Small intestine (tissue), 16 donors: ENCODE measurements around the gene LIMK1. TPM values are rescaled to one million over a fixed set of nuclear protein-coding genes. Genes with fewer than 3 reads are reported as not detected.

Experiments used
- DNase-seq, 2 donors: peaks; one replicate each; pipeline versions ENCODE4 v3.0.0 to v3.0.0-alpha.2; 2013
- FAIRE-seq: peaks from 2 replicates; lab custom pipeline; 2012; peaks lifted over from hg19 to GRCh38; lab: Jason Lieb, UNC
- H3K27ac ChIP-seq, 3 donors: one replicate each; pipeline ENCODE4 v1.5.1; 2013; ENCODE audit warnings: low read length in 2 of 3, mild to moderate bottlenecking in 2 of 3, control low read depth in 1 of 3, inconsistent platforms in 1 of 3, low read depth in 1 of 3, moderate library complexity in 1 of 3
- H3K27me3 ChIP-seq, 3 donors: one replicate each; pipeline ENCODE4 v1.6.1; 2013; ENCODE audit warnings: low read length in 3 of 3, inconsistent platforms in 1 of 3; ENCODE audit not compliant: control insufficient read depth in 3 of 3, insufficient read depth in 3 of 3
- H3K36me3 ChIP-seq, 3 donors: one replicate each; pipeline ENCODE4 v1.6.1; 2013; ENCODE audit warnings: low read length in 3 of 3, inconsistent platforms in 1 of 3, low read depth in 1 of 3, mild to moderate bottlenecking in 1 of 3, moderate library complexity in 1 of 3; ENCODE audit not compliant: control insufficient read depth in 3 of 3, insufficient read depth in 2 of 3
- H3K4me1 ChIP-seq, 3 donors: one replicate each; pipeline ENCODE4 v1.6.1; 2013; ENCODE audit warnings: low read length in 2 of 3, inconsistent platforms in 1 of 3, low read depth in 1 of 3, mild to moderate bottlenecking in 1 of 3, moderate library complexity in 1 of 3; ENCODE audit not compliant: control insufficient read depth in 3 of 3, insufficient read depth in 2 of 3
- H3K4me3 ChIP-seq, 3 donors: one replicate each; pipeline ENCODE4 v1.5.1; 2013; ENCODE audit warnings: low read length in 3 of 3, control low read depth in 1 of 3, inconsistent platforms in 1 of 3, low read depth in 1 of 3, mild to moderate bottlenecking in 1 of 3, moderate library complexity in 1 of 3
- H3K9me3 ChIP-seq, 2 donors: one replicate each; pipeline ENCODE4 v1.6.1; 2013; ENCODE audit warnings: low read depth in 1 of 2, low read length in 1 of 2; ENCODE audit not compliant: control insufficient read depth in 2 of 2, insufficient read depth in 1 of 2
- WGBS, 3 donors: extraction: QIAGEN DNeasy Blood & Tissue Kit; methylation state at CpG; one replicate each; pipeline ENCODE4 v1.1.7; 2013; 5-methylcytosine and 5-hydroxymethylcytosine counted together
- long read RNA-seq, 10 donors: transcript quantifications; one replicate each; lab custom pipeline, GENCODE V29; 2026
- polyA plus RNA-seq, 4 donors: library from polyadenylated mRNA; stranded (reverse) in 3 of 4; unstranded in 1 of 4; fragments of 200-250 nt in 3 of 4; fragments of 120-200 nt in 1 of 4; gene quantifications; one replicate each; pipeline versions ENCODE4 v1.2.1 to v1.2.3, GENCODE V29; 2013
- donor health status: healthy with polysubstance abuse.
- donor health status: control.
- donor health status: control.
- donor health status: Bipolar disorder and iron deficiency.
- donor health status: healthy.

The LIMK1 gene
- polyA plus RNA-seq: 1 to 10 TPM; 2.0 to 8.7 (median 7.0) TPM
- long read RNA-seq, donor 1, partial matches to known transcripts: 0 of 3 reads
- long read RNA-seq, donor 1, other reads (novel, unspliced or antisense): 0 of 3 reads
- long read RNA-seq, donor 2, partial matches to known transcripts: 0 of 2 reads
- long read RNA-seq, donor 2, other reads (novel, unspliced or antisense): 0 of 2 reads
- long read RNA-seq, donor 3, partial matches to known transcripts: 0 of 1 reads
- long read RNA-seq, donor 3, other reads (novel, unspliced or antisense): 0 of 1 reads
- long read RNA-seq, donor 4: 0 reads
- long read RNA-seq, donor 5: 0 reads
- long read RNA-seq, donor 6: 0 reads
- long read RNA-seq, donor 7, partial matches to known transcripts: 0 of 2 reads
- long read RNA-seq, donor 7, other reads (novel, unspliced or antisense): 0 of 2 reads
- long read RNA-seq, donor 8: 0 reads
- long read RNA-seq, donor 9, partial matches to known transcripts: 0 of 1 reads
- long read RNA-seq, donor 9, other reads (novel, unspliced or antisense): 0 of 1 reads
- long read RNA-seq, donor 10, partial matches to known transcripts: 0 of 2 reads
- long read RNA-seq, donor 10, other reads (novel, unspliced or antisense): 0 of 2 reads

DNA sequence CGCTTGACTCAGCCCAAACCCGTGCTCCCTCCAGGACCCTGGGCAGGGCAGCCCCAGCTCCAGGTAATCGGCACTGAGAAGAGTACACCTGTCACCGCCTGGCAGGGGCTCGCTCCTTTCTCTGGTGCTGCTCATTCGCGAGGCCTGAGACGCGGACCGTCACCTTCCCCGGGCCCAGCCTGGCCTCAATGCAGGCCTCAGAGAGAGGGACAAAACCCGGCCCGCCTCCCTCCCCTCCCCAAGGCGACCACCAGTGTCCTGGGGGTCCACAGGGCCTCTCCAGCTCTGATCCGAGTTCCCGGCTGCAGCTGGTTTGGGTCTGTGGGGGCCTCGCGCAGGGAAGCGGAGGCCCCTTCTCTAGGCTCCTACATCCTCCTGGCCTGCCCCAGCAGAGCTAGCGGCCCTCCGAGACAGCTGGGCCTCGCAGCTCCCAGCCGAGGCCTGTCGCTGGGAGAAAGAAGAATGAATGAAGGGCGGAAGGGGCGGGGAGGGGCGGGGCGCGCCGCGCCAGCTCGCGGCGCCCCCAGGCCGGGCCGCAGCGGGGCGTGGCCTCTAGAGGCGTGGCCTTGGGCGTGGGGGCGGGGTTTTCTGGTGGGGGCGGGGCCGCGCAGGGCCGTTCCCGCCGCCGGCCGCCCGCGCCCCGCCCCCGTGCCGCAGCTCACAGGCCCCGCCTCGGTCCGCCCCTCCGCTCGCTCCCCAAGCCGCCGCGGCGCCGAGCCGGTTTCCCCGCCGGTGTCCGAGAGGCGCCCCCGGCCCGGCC lies at the start of gene LIMK1:
LIMK1 (plus strand) TSS at position 688 of the 760 bp plus-strand sequence. CDS start 187 bp downstream, outside the sequence.
- peaks cover 0 to 15% (median 0%) of the 10 kb centered on the region in 3 donors for H3K4me1 ChIP-seq
- FAIRE-seq: no peak
- H3K27ac ChIP-seq: peak within 1 kb of the TSS in 2 of 3 donors; percentile 6 to 23
- H3K27me3 ChIP-seq: no peaks in the 10 kb centered on the region
- peak within 1 kb of the TSS; percentile 48 to 74 (median 71) for H3K4me3 ChIP-seq
- H3K9me3 ChIP-seq: no peaks in the 10 kb centered on the region
- WGBS, 3 donors: 9 to 29% (median 18%) methylated on average over 27 to 71 of the region's 71 CpGs
- peaks cover 0 to 12% (median 1%) of the 10 kb centered on the region in 3 donors for H3K36me3 ChIP-seq
- peak; percentile 75 to 88 for DNase-seq

DNA sequence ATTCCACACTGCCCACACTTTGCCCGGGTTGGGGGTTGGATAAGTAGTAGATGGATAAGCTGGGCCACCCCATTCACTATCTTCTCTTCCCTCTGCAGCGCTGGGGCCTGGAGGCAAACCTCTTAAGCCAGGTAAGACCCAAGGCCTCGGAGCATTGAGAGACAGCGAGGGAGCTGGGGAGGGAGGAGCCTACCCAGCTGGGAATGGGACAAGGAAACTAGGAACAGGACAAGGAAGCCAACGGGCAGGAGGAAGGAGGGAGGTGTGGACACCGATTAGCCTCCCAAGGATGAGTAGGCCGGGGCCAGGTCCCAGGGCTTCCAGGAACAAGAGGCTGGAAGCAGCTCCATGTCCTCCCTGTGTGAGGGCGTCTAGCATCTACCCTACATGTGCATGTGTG lies 46.0 kb upstream of the LIMK1 start:
- H3K27me3 ChIP-seq: peaks cover 0 to 4% (median 0%) of the 10 kb centered on the region in 3 donors
- WGBS, 3 donors: 68 to 83% (median 71%) methylated on average over 8 of the region's 8 CpGs
- H3K4me1 ChIP-seq: no peaks in the 10 kb centered on the region
- no peak overlapping the region for H3K4me3 ChIP-seq
- no peak for DNase-seq
- H3K36me3 ChIP-seq: peaks cover 0 to 22% (median 0%) of the 10 kb centered on the region in 3 donors
- no peak for FAIRE-seq
- H3K27ac ChIP-seq: no peak overlapping the region
- no peaks in the 10 kb centered on the region for H3K9me3 ChIP-seq

DNA sequence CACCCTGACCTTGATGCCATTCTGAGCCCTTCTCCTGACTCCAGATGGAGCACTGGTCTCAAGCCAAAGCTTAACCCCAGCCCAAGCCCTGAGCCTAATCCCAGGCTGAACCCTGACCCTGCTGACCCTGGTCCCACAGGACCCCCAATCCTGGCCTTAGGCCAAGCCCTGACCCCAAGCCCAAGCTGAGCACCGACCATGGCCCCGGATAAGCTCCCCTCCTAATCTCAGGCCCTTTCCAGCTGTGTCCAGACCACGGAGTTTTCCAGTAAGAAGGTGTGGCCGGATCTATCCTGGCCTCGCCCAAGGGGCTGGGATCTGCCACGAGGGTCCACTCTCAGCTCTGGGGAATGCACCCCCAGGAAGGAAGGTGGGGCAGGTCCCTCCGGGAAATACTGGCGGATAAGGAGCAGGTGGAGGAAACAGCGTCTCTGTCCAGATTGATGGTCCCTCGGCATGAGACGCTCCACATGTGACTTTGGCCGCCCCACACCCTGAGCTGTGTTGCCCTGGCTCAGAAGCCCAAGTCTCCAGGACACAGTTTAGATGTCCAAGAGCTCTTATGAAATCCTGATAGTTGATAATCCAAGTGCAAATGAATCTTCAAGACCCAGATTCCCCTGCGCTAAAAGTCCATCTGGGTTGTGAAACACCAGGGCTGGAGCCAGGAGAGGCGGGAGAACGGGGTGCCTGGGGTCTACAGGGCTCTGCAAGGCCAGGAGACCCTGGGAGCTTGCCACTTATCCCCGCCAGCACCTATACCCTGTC lies 45.2 kb upstream of the LIMK1 start:
- DNase-seq (no peak), FAIRE-seq (no peak)
- peaks cover 0 to 4% (median 0%) of the 10 kb centered on the region in 3 donors for H3K27me3 ChIP-seq
- H3K9me3 ChIP-seq: no peaks in the 10 kb centered on the region
- 62 to 65% (median 63%) methylated on average over 16 of the region's 16 CpGs for WGBS, 3 donors
- H3K27ac ChIP-seq: peak overlapping the region in 1 of 3 donors; percentile 29
- H3K36me3 ChIP-seq: peaks cover 0 to 22% (median 0%) of the 10 kb centered on the region in 3 donors
- no peaks in the 10 kb centered on the region for H3K4me1 ChIP-seq
- no peak overlapping the region for H3K4me3 ChIP-seq

DNA sequence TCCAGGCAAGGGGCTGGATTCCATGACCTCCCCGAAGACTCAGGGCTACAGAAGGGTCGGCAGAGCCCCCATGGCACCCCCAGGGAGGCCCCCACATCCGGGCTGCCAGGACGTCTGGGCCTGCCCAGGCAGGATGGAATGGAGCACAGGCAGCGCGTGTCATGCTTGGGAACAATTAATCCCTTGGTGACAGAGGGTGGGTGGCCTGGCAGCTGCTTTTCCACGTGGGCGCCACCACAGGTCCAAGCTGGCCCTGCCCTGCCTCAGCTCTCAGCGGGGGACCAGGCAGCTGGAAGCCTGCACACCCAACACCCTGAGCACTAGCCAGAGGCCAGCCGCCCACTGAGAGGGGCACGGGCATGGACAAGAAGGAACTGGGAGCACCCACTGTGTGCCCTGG lies 44.3 kb upstream of the LIMK1 start:
- Histone ChIP-seq H3K27ac (no peak overlapping the region), H3K36me3 (peaks cover 0 to 22% (median 0%) of the 10 kb centered on the region in 3 donors), H3K4me3 (no peak overlapping the region), H3K27me3 (peaks cover 0 to 4% (median 0%) of the 10 kb centered on the region in 3 donors), H3K4me1 (no peaks in the 10 kb centered on the region), H3K9me3 (no peaks in the 10 kb centered on the region)
- FAIRE-seq: no peak
- DNase-seq: no peak
- WGBS, 3 donors: 75 to 82% (median 82%) methylated on average over 10 to 11 of the region's 11 CpGs

DNA sequence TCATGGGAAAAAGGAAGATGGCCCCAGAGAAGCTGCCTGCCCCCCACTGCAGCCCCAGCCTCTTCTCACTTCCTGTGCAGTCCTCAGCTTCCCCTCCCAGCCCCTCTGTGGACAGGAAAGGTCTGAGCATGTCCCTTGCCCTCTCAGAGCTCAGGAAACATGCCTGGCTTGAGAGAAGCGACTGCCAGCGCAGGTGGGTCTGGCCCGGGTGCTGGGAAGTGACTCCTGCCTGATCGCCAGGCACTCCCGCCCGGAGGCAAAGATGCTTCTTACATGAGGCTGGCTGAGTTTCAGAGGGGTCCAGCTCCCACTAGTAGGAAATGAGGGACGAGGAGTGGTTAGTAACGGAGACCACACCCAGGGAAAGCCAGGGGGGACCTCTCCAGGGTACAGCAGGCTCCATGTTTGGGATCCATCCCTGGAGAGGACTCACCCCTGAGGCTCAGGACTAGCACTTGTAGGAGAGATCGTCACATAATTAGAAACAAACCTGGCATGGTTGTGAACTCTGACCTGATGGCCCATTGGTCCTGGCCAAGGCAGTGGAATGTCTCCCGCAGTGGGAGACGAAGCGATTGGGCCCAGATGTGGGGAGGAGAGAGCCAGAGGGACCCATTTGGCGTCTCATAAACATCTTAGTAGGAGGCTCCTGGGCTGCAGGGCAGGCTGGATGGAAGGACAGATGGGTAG lies 43.4 kb upstream of the LIMK1 start:
- Histone ChIP-seq H3K4me1 (no peaks in the 10 kb centered on the region), H3K27ac (no peak overlapping the region), H3K4me3 (no peak overlapping the region), H3K9me3 (no peaks in the 10 kb centered on the region), H3K27me3 (peaks cover 0 to 4% (median 0%) of the 10 kb centered on the region in 3 donors), H3K36me3 (peaks cover 0 to 22% (median 0%) of the 10 kb centered on the region in 3 donors)
- FAIRE-seq (no peak), DNase-seq (no peak)
- WGBS, 3 donors: 73 to 81% (median 75%) methylated on average over 13 of the region's 13 CpGs

DNA sequence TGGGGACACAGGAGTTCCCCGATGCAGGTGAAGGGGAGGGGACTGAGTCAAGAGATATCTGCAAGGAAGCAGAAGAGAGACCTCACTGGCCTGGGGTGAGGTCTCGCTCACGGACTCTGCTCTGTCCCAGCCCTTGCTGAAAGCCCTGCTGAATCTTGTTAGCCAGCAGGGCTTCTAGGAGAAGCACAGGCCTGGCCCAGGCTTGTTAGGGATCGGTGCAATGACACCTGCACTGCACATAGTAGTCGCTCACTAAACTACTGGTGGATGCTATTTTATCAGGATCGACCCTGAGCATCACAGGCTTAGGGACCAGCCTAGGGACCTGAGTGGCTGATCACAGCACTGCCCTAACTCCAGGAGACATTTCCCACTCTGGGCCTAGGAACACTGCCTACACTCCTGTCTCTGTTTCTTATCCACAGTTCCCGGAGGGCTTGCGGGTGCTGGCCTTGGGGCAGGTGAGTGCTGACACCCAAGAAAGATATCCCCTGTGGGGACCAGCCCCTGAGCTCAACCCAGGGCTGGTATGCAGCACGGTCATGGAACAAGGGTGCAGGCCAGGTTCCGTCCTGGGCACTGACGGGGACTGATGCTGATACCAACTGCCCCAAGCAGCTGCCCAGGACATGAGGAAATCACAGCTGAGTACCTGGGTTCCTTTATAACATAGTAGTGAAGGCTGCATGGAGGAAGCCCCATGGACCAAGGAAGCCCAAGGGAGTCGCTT lies 42.6 kb upstream of the LIMK1 start:
- no peaks in the 10 kb centered on the region for H3K4me1 ChIP-seq
- DNase-seq (no peak), FAIRE-seq (no peak)
- H3K9me3 ChIP-seq: no peaks in the 10 kb centered on the region
- H3K27ac ChIP-seq: no peak overlapping the region
- peaks cover 0 to 4% (median 0%) of the 10 kb centered on the region in 3 donors for H3K27me3 ChIP-seq
- no peak overlapping the region for H3K4me3 ChIP-seq
- peaks cover 0 to 23% (median 0%) of the 10 kb centered on the region in 3 donors for H3K36me3 ChIP-seq
- 92 to 96% (median 93%) methylated on average over 12 of the region's 12 CpGs for WGBS, 3 donors
